IMR-90 (cell line): ENCODE results near the gene PEAK1. TPM values are rescaled to one million over a fixed set of nuclear protein-coding genes. Genes with fewer than 3 reads are reported as not detected.

Source experiments
- ATAC-seq: fragments of 200-7000 bp; cut with Tn5 transposase; 2 replicates; pipeline ENCODE4 v1.9.1; 2020; ENCODE audit warnings: low read depth, mild to moderate bottlenecking, moderate library complexity
- BruUV-seq: library from RNA; stranded (reverse); fragments of 400-500 nt; replicated peaks from 2 replicates; lab custom pipeline; 2021; lab: Mats Ljungman, UMichigan
- CTCF ChIA-PET: fragments of 300-600 bp; formaldehyde crosslinking; extraction: SDS; loops from one replicate; lab custom pipeline; 2021; ENCODE audit warnings: antibody characterized with exemption; lab: Yijun Ruan, JAX
- POLR2A ChIA-PET: fragments of 300-600 bp; sonication (Branson Sonifier 250); formaldehyde crosslinking; loops from one replicate; lab custom pipeline; 2022; ENCODE audit warnings: antibody characterized with exemption; ENCODE audit not compliant: unreplicated experiment; lab: Charles Lee
- DNase-seq: peaks from one replicate; pipeline ENCODE4 v3.0.0; 2013
- H2AFZ ChIP-seq: replicated peaks from 2 replicates; pipeline ENCODE3; 2013; ENCODE audit warnings: low read length, mild to moderate bottlenecking; ENCODE audit not compliant: poor library complexity
- H2AK5ac ChIP-seq: 2 replicates; pipeline ENCODE4 v1.6.1; 2013; ENCODE audit warnings: low read depth, low read length, inconsistent platforms
- H2AK9ac ChIP-seq: replicated peaks from 2 replicates; pipeline ENCODE3; 2013; ENCODE audit warnings: mild to moderate bottlenecking, low read depth, low read length, moderate library complexity; ENCODE audit not compliant: poor library complexity
- H2BK120ac ChIP-seq: 2 replicates; pipeline ENCODE4 v1.6.1; 2013; ENCODE audit warnings: low read depth, low read length, inconsistent platforms
- H2BK15ac ChIP-seq: 3 replicates; pipeline ENCODE4 v1.6.1; 2013; ENCODE audit warnings: low read depth, low read length, inconsistent platforms
- H2BK20ac ChIP-seq: 2 replicates; pipeline ENCODE4 v1.6.1; 2013; ENCODE audit warnings: low read depth, mild to moderate bottlenecking, inconsistent platforms, low read length, moderate library complexity
- H2BK5ac ChIP-seq: 2 replicates; pipeline ENCODE4 v1.6.1; 2013; ENCODE audit warnings: mild to moderate bottlenecking, low read depth, low read length, inconsistent platforms; ENCODE audit not compliant: poor library complexity, severe bottlenecking
- H3K14ac ChIP-seq: replicated peaks from 2 replicates; pipeline ENCODE4 v1.6.1; 2013; ENCODE audit warnings: low read depth, low read length, inconsistent platforms
- H3K18ac ChIP-seq: 2 replicates; pipeline ENCODE4 v1.6.1; 2013; ENCODE audit warnings: low read depth, low read length, control low read depth
- H3K23ac ChIP-seq: 2 replicates; pipeline ENCODE4 v1.6.1; 2013; ENCODE audit warnings: low read depth, low read length, inconsistent platforms
- H3K27ac ChIP-seq: 2 replicates; pipeline ENCODE4 v1.5.1; 2013; ENCODE audit warnings: mild to moderate bottlenecking, control low read depth, low read length; ENCODE audit not compliant: insufficient read depth
- H3K27me3 ChIP-seq: 2 replicates; pipeline ENCODE4 v1.6.1; 2013; ENCODE audit warnings: low read length; ENCODE audit not compliant: control insufficient read depth, insufficient read depth
- H3K36me3 ChIP-seq: 2 replicates; pipeline ENCODE4 v1.6.1; 2013; ENCODE audit warnings: low read length, mixed read lengths; ENCODE audit not compliant: control insufficient read depth, insufficient read depth
- H3K4ac ChIP-seq: 2 replicates; pipeline ENCODE4 v1.6.1; 2013; ENCODE audit warnings: low read depth, low read length, inconsistent platforms
- H3K4me1 ChIP-seq: 2 replicates; pipeline ENCODE4 v1.6.1; 2013; ENCODE audit warnings: low read length, mixed read lengths; ENCODE audit not compliant: control insufficient read depth, insufficient read depth
- H3K4me2 ChIP-seq: 2 replicates; pipeline ENCODE4 v1.6.1; 2013; ENCODE audit warnings: low read depth, mild to moderate bottlenecking, control low read depth, low read length, moderate library complexity
- H3K4me3 ChIP-seq: 2 replicates; pipeline ENCODE4 v1.5.1; 2013; ENCODE audit warnings: low read depth, mild to moderate bottlenecking, control low read depth, low read length, moderate library complexity; ENCODE audit not compliant: insufficient read depth
- H3K56ac ChIP-seq: 2 replicates; pipeline ENCODE4 v1.6.1; 2013; ENCODE audit warnings: low read length, inconsistent platforms; ENCODE audit not compliant: insufficient read depth; ENCODE audit errors: extremely low read depth
- H3K79me1 ChIP-seq, 2 experiments: 2 replicates each; pipeline ENCODE4 v1.6.1; 2013; ENCODE audit warnings: low read length in 2 of 2, inconsistent platforms in 1 of 2, low read depth in 1 of 2
- H3K9ac ChIP-seq: 2 replicates; pipeline ENCODE4 v1.6.1; 2013; ENCODE audit warnings: low read depth, low read length, control low read depth
- H3K9me1 ChIP-seq: 2 replicates; pipeline ENCODE4 v1.6.1; 2013; ENCODE audit warnings: low read length, inconsistent platforms; ENCODE audit not compliant: insufficient read depth
- H3K9me3 ChIP-seq: 2 replicates; pipeline ENCODE4 v1.6.1; 2013; ENCODE audit warnings: low read length; ENCODE audit not compliant: control insufficient read depth, insufficient read depth
- H4K20me1 ChIP-seq: 2 replicates; pipeline ENCODE4 v1.6.1; 2013; ENCODE audit warnings: low read length, inconsistent platforms; ENCODE audit not compliant: insufficient read depth
- H4K5ac ChIP-seq: 2 replicates; pipeline ENCODE4 v1.6.1; 2013; ENCODE audit warnings: mild to moderate bottlenecking, low read depth, low read length, control low read depth
- H4K8ac ChIP-seq, 2 experiments: 2 replicates each; pipeline ENCODE4 v1.6.1; 2013; ENCODE audit warnings: low read depth in 2 of 2, low read length in 2 of 2, control low read depth in 1 of 2, inconsistent platforms in 1 of 2
- H4K91ac ChIP-seq: 2 replicates; pipeline ENCODE4 v1.6.1; 2013; ENCODE audit warnings: low read depth, low read length, inconsistent platforms; ENCODE audit not compliant: insufficient read depth
- BHLHE40 ChIP-seq: fragments of 150-350 bp; IDR thresholded peaks from 2 replicates; pipeline ENCODE4 v1.6.1; 2016; ENCODE audit warnings: mild to moderate bottlenecking, low read depth, low read length
- CEBPB ChIP-seq: IDR thresholded peaks from 2 replicates; pipeline ENCODE4 v1.6.1; 2012; ENCODE audit warnings: low read depth, low read length, improper control_type of control experiment
- CTCF ChIP-seq: conservative IDR thresholded peaks from 2 replicates; pipeline ENCODE4 v1.5.1; 2012; ENCODE audit warnings: mild to moderate bottlenecking, low read depth, low read length, improper control_type of control experiment
- ELK1 ChIP-seq: fragments of 150-350 bp; IDR thresholded peaks from 2 replicates; pipeline ENCODE4 v1.6.1; 2016; ENCODE audit warnings: low read depth, mild to moderate bottlenecking, low read length, moderate library complexity, borderline replicate concordance
- FOS ChIP-seq: fragments of 150-350 bp; IDR thresholded peaks from 2 replicates; pipeline ENCODE4 v1.6.1; 2016; ENCODE audit warnings: low read depth, low read length
- MAFK ChIP-seq: IDR thresholded peaks from 2 replicates; pipeline ENCODE4 v1.6.1; 2012; ENCODE audit warnings: low read depth, low read length, improper control_type of control experiment
- MAZ ChIP-seq: IDR thresholded peaks from 2 replicates; pipeline ENCODE4 v1.6.1; 2012; ENCODE audit warnings: low read depth, mild to moderate bottlenecking, low read length, improper control_type of control experiment, moderate library complexity, borderline replicate concordance
- MXI1 ChIP-seq: IDR thresholded peaks from 2 replicates; pipeline ENCODE4 v1.6.1; 2012; ENCODE audit warnings: low read depth, mild to moderate bottlenecking, low read length, moderate library complexity, borderline replicate concordance
- NFE2L2 ChIP-seq: fragments of 150-350 bp; IDR thresholded peaks from 2 replicates; pipeline ENCODE4 v1.6.1; 2016; ENCODE audit warnings: low read depth, mild to moderate bottlenecking, low read length
- POLR2A ChIP-seq: IDR thresholded peaks from 2 replicates; pipeline ENCODE4 v1.6.1; 2012; ENCODE audit warnings: mild to moderate bottlenecking, low read depth, low read length
- RAD21 ChIP-seq: IDR thresholded peaks from 2 replicates; pipeline ENCODE4 v1.6.1; 2012; ENCODE audit warnings: low read length, improper control_type of control experiment
- RCOR1 ChIP-seq: IDR thresholded peaks from 2 replicates; pipeline ENCODE4 v1.6.1; 2012; ENCODE audit warnings: mild to moderate bottlenecking, low read length, improper control_type of control experiment; ENCODE audit not compliant: insufficient replicate concordance
- RFX5 ChIP-seq: IDR thresholded peaks from 2 replicates; pipeline ENCODE4 v1.8.0; 2012; ENCODE audit warnings: low read depth, mild to moderate bottlenecking, low read length, moderate library complexity
- SMC3 ChIP-seq: fragments of 150-350 bp; IDR thresholded peaks from 2 replicates; pipeline ENCODE4 v1.6.1; 2016; ENCODE audit warnings: low read depth, mild to moderate bottlenecking, antibody characterized with exemption, low read length, moderate library complexity
- WGBS, 2 experiments: methylation state at CpG; one replicate each; pipeline versions ENCODE4 v1.1.5 to v1.1.7; 2013; ENCODE audit warnings: missing lambda C conversion rate in 2 of 2; ENCODE audit not compliant: insufficient read length in 1 of 2; ENCODE audit errors: extremely low coverage in 2 of 2; 5-methylcytosine and 5-hydroxymethylcytosine counted together
- dilution Hi-C: fragments of 300-500 bp; cut with HindIII; formaldehyde crosslinking; loops from one replicate; pipeline ENCODE4 v1.14.3; 2018; ENCODE audit warnings: low sequenced_read_pairs; ENCODE audit not compliant: unreplicated experiment
- in situ Hi-C: fragments of 300-500 bp; cut with MboI; formaldehyde crosslinking; loops from 3 replicates; pipeline ENCODE4 v1.14.3; 2019; ENCODE audit warnings: low sequenced_read_pairs, inconsistent platforms, mixed read lengths
- intact Hi-C: fragments of 100-400 bp; cut with micrococcal nuclease; formaldehyde crosslinking; loops from 2 replicates; pipeline ENCODE4 v1.10.0; 2022
- polyA plus RNA-seq, 3 experiments: library from polyadenylated mRNA; depleted of rRNA; stranded (reverse); fragments of >200 nt; gene quantifications; 2 replicates each; pipeline ENCODE4 v1.2.3, GENCODE V29; 2012; ENCODE audit warnings: low replicate concordance in 1 of 3
- total RNA-seq: library from RNA; depleted of rRNA; stranded (reverse); fragments of >200 nt; gene quantifications from 2 replicates; pipeline ENCODE4 v1.2.3, GENCODE V29; 2012

The PEAK1 gene
- total and polyA plus RNA-seq, 2 of the 4 experiments (the other 2 are of a cell fraction), result 21.5 to 43.9 TPM

- Histone ChIP-seq H2BK20ac (no peak overlapping the region), H3K79me1 (peaks cover 27 to 65% of the 10 kb centered on the region in 2 experiments), H3K9me3 (no peaks in the 10 kb centered on the region), H2AK5ac (no peak overlapping the region), H2AK9ac (no peak overlapping the region), H3K9me1 (no peaks in the 10 kb centered on the region; the same call in 1 of the 2 replicates), H3K23ac (no peak overlapping the region), H2BK15ac (no peak overlapping the region), H3K4me1 (peaks cover 10% of the 10 kb centered on the region), H3K14ac (peak overlapping the region; percentile 28; the same call in 1 of the 2 replicates), H3K9ac (no peak overlapping the region), H3K4me2 (no peak overlapping the region), H2BK120ac (no peak overlapping the region), H4K5ac (no peak overlapping the region), H3K4me3 (no peak overlapping the region), H4K8ac (peak overlapping the region in 1 of 2 experiments; percentile 9; a peak in 1 of 4 replicates), H4K20me1 (peaks cover 5% of the 10 kb centered on the region; the same call in 1 of the 2 replicates), H2BK5ac (no peak overlapping the region), H3K4ac (no peak overlapping the region), H3K27me3 (no peaks in the 10 kb centered on the region), H2AFZ (no peak overlapping the region), H3K56ac (no peak overlapping the region), H3K36me3 (peaks cover 1% of the 10 kb centered on the region; the same call in 1 of the 2 replicates), H3K27ac (no peak overlapping the region), H4K91ac (no peak overlapping the region), H3K18ac (no peak overlapping the region)
- ATAC-seq (0 out of 2 replicates have a peak, but pooled peaks have one; percentile 24), DNase-seq (peak; percentile 31)
- in situ Hi-C loops, result no loop called here
- intact Hi-C loops, result no loop called here
- dilution Hi-C loops, result no loop called here
- ChIA-PET POLR2A (no interaction called here), CTCF (no interaction called here)
- no TSS peak for BruUV-seq
- no CpG with 5 or more reads among the region's 3 CpGs for WGBS, 2 experiments
- TF ChIP-seq FOS, result no peak
- no peak for TF ChIP-seq NFE2L2
- TF ChIP-seq MAFK, result no peak
- no peak for TF ChIP-seq CEBPB
- TF ChIP-seq MAZ, result no peak
- TF ChIP-seq ELK1, result no peak
- no peak for TF ChIP-seq POLR2A
- no peak for TF ChIP-seq BHLHE40
- no peak for TF ChIP-seq SMC3
- no peak for TF ChIP-seq RAD21
- no peak for TF ChIP-seq CTCF
- no peak for TF ChIP-seq MXI1
- TF ChIP-seq RFX5, result no peak
- no peak for TF ChIP-seq RCOR1
Measured at GRCh38 chr15:77168616-77169015, 251.3 kb downstream of the PEAK1 start.
